Keratinocyte (primary cell): ENCODE data around the gene SPAG9. TPM values are rescaled to one million over a fixed set of nuclear protein-coding genes. Genes with fewer than 3 reads are reported as not detected.
"Not testable (repeated sequence)": the region's sequence is repeated elsewhere in the genome, so short reads cannot be mapped to it uniquely, and the experiment has no call there.

Experiments used
- DNase-seq: peaks from one replicate; pipeline ENCODE4 v3.0.0-alpha.2; 2011; ENCODE audit warnings: low read depth, missing footprints, low spot score
- FAIRE-seq: peaks from 2 replicates; lab custom pipeline; 2011; peaks lifted over from hg19 to GRCh38; lab: Jason Lieb, UNC
- H2AFZ ChIP-seq: 2 replicates; pipeline ENCODE4 v1.6.0; 2012; ENCODE audit warnings: low read length, control low read depth, inconsistent platforms; ENCODE audit not compliant: control insufficient read depth
- H3K27ac ChIP-seq: 2 replicates; pipeline ENCODE4 v1.5.1; 2011; ENCODE audit warnings: low read length; ENCODE audit not compliant: control insufficient read depth, insufficient read depth
- H3K27me3 ChIP-seq: 3 replicates; pipeline ENCODE4 v1.6.0; 2011; ENCODE audit warnings: low read length; ENCODE audit not compliant: control insufficient read depth, insufficient read depth; ENCODE audit errors: extremely low read depth
- H3K36me3 ChIP-seq, 2 experiments: 2 replicates in 1 of 2; 3 replicates in 1 of 2; pipeline ENCODE4 v1.5.1; 2011; ENCODE audit warnings: low read length in 2 of 2, mild to moderate bottlenecking in 1 of 2; ENCODE audit not compliant: control insufficient read depth in 2 of 2, insufficient read depth in 2 of 2; ENCODE audit errors: extremely low read depth in 1 of 2
- H3K4me1 ChIP-seq: 3 replicates; pipeline ENCODE4 v1.5.1; 2011; ENCODE audit warnings: low read length; ENCODE audit not compliant: control insufficient read depth, insufficient read depth; ENCODE audit errors: extremely low read depth
- H3K4me2 ChIP-seq: 3 replicates; pipeline ENCODE4 v1.6.0; 2011; ENCODE audit warnings: low read depth, low read length; ENCODE audit not compliant: control insufficient read depth, insufficient read depth; ENCODE audit errors: extremely low read depth
- H3K4me3 ChIP-seq, 3 experiments: fragments of 200-600 bp in 1 of 3; sonication (generic) in 1 of 3; 2 replicates in 2 of 3; 3 replicates in 1 of 3; pipeline ENCODE4 v1.5.1; 2011 to 2016; ENCODE audit warnings: low read length in 3 of 3, mild to moderate bottlenecking in 3 of 3, control low read depth in 2 of 3, inconsistent platforms in 1 of 3, low read depth in 1 of 3, mixed read lengths in 1 of 3, mixed run types in 1 of 3, moderate library complexity in 1 of 3; ENCODE audit not compliant: control insufficient read depth in 2 of 3, insufficient read depth in 2 of 3; ENCODE audit errors: extremely low read depth in 1 of 3
- H3K79me2 ChIP-seq: 2 replicates; pipeline ENCODE4 v1.6.0; 2012; ENCODE audit warnings: low read length; ENCODE audit not compliant: control insufficient read depth, insufficient read depth
- H3K9ac ChIP-seq: 3 replicates; pipeline ENCODE4 v1.6.0; 2011; ENCODE audit warnings: low read length; ENCODE audit not compliant: control insufficient read depth, insufficient read depth; ENCODE audit errors: extremely low read depth
- H3K9me1 ChIP-seq: 3 replicates; pipeline ENCODE4 v1.6.0; 2011; ENCODE audit warnings: low read length; ENCODE audit not compliant: control insufficient read depth, insufficient read depth; ENCODE audit errors: extremely low read depth
- H3K9me3 ChIP-seq: 2 replicates; pipeline ENCODE4 v1.5.1; 2012; ENCODE audit warnings: low read depth, low read length; ENCODE audit not compliant: control insufficient read depth
- H4K20me1 ChIP-seq: 3 replicates; pipeline ENCODE4 v1.6.0; 2011; ENCODE audit warnings: low read length; ENCODE audit not compliant: control insufficient read depth, insufficient read depth; ENCODE audit errors: extremely low read depth
- EZH2 ChIP-seq: IDR thresholded peaks from one replicate; pipeline ENCODE4 v1.6.1; 2012; ENCODE audit warnings: inconsistent platforms, mild to moderate bottlenecking, low read length, moderate library complexity
- dilution Hi-C: fragments of 300-500 bp; cut with MboI; formaldehyde crosslinking; loops from one replicate; pipeline ENCODE4 v1.7.0; 2020; ENCODE audit warnings: low sequenced_read_pairs; ENCODE audit not compliant: extremely low pct_ligation_motif_present
- polyA plus RNA-seq, 5 experiments: library from polyadenylated mRNA; depleted of rRNA in 3 of 5; stranded (reverse) in 3 of 5; stranded (forward) in 1 of 5; unstranded in 1 of 5; fragments of >200 nt; gene quantifications; 1 replicate in 1 of 5; 2 replicates in 3 of 5; 3 replicates in 1 of 5; pipeline versions ENCODE4 v1.2.1 to v1.2.3, GENCODE V29; 2011 to 2012; ENCODE audit warnings: missing spikeins in 2 of 5, low read depth in 1 of 5, low replicate concordance in 1 of 5
- TF ChIP-seq, protein P1 (sequence below), 3 experiments: IDR thresholded peaks in 1 of 3; conservative IDR thresholded peaks in 1 of 3; optimal IDR thresholded peaks in 1 of 3; 2 replicates in 2 of 3; 3 replicates in 1 of 3; pipeline versions ENCODE3 to v1.5.1; 2011; ENCODE audit warnings: low read length in 3 of 3, mild to moderate bottlenecking in 3 of 3, moderate library complexity in 2 of 3, control low read depth in 1 of 3, inconsistent platforms in 1 of 3; ENCODE audit not compliant: insufficient read depth in 2 of 3; ENCODE audit errors: extremely low read depth in 1 of 3

SPAG9 gene
- polyA plus RNA-seq, 1 donor (not counting 4 experiments of a cell fraction or from before 2014, with no cell fraction given), result 43.1 TPM

GRCh38 chr17:51115179-51115578, 5.5 kb downstream of the SPAG9 start:
- Histone ChIP-seq H3K9me1 (peaks cover 4% of the 10 kb centered on the region), H3K9me3 (no peaks in the 10 kb centered on the region), H3K4me2 (no peak overlapping the region), H3K9ac (no peak overlapping the region), H2AFZ (no peak overlapping the region), H3K36me3 (peaks cover 2 to 3% of the 10 kb centered on the region in 2 experiments), H3K27ac (no peak overlapping the region), H3K79me2 (peaks cover 97% of the 10 kb centered on the region), H3K27me3 (no peaks in the 10 kb centered on the region), H3K4me1 (peaks cover 16% of the 10 kb centered on the region), H3K4me3 (no peak overlapping the region), H4K20me1 (peaks cover 19% of the 10 kb centered on the region)
- TF ChIP-seq EZH2, result no peak
- TF ChIP-seq, protein P1, sequence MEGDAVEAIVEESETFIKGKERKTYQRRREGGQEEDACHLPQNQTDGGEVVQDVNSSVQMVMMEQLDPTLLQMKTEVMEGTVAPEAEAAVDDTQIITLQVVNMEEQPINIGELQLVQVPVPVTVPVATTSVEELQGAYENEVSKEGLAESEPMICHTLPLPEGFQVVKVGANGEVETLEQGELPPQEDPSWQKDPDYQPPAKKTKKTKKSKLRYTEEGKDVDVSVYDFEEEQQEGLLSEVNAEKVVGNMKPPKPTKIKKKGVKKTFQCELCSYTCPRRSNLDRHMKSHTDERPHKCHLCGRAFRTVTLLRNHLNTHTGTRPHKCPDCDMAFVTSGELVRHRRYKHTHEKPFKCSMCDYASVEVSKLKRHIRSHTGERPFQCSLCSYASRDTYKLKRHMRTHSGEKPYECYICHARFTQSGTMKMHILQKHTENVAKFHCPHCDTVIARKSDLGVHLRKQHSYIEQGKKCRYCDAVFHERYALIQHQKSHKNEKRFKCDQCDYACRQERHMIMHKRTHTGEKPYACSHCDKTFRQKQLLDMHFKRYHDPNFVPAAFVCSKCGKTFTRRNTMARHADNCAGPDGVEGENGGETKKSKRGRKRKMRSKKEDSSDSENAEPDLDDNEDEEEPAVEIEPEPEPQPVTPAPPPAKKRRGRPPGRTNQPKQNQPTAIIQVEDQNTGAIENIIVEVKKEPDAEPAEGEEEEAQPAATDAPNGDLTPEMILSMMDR (optimal IDR thresholded peaks at IDR 0.05 in 1 of 3, IDR thresholded peaks at IDR 0.05 in 1 of 3, conservative IDR thresholded peaks at IDR 0.05 in 1 of 3; ENCODE audit: extremely low read depth in 1 of 3, insufficient read depth in 2 of 3, low read length in 3 of 3), result no peak
- DNase-seq (no peak), FAIRE-seq (no peak)
- dilution Hi-C loops, result no loop called here

GRCh38 chr17:51112303-51113222, 8.1 kb downstream of the SPAG9 start:
- H3K9me1 ChIP-seq, H3K9ac ChIP-seq, H3K4me1 ChIP-seq, H3K9me3 ChIP-seq, H3K4me3 ChIP-seq, H3K36me3 ChIP-seq, FAIRE-seq, H3K4me2 ChIP-seq, H3K27me3 ChIP-seq, H2AFZ ChIP-seq, DNase-seq, H3K27ac ChIP-seq, dilution Hi-C loops, H4K20me1 ChIP-seq: not testable (repeated sequence)
- H3K79me2 ChIP-seq, result peaks cover 96% of the 10 kb centered on the region
